ENCODE results near the gene GNG8.

DNA sequence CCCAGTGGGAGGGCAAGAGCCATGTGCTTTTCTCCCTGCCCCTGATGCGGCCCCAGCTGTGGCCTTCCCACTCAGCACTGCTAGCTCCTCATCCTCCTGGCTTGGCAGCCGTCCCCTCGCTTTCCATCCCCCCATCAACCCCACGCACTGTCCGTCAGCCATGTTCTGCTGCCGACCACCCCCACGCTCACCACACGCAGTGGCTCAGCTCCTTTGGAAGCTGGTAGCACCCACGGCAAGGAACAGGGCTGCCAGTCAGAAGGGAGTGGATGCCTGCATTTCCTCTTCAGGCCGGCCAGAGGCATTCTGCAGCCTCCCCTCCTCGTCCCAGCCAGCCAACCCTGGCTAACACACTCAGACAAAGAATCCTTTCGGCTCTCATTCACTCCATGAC, 28.6 kb downstream of the GNG8 start:
- no peak for TF ChIP-seq EZH2 (IDR thresholded peaks at IDR 0.05; ENCODE audit: insufficient read depth, low read length)
- TF ChIP-seq, protein P1, sequence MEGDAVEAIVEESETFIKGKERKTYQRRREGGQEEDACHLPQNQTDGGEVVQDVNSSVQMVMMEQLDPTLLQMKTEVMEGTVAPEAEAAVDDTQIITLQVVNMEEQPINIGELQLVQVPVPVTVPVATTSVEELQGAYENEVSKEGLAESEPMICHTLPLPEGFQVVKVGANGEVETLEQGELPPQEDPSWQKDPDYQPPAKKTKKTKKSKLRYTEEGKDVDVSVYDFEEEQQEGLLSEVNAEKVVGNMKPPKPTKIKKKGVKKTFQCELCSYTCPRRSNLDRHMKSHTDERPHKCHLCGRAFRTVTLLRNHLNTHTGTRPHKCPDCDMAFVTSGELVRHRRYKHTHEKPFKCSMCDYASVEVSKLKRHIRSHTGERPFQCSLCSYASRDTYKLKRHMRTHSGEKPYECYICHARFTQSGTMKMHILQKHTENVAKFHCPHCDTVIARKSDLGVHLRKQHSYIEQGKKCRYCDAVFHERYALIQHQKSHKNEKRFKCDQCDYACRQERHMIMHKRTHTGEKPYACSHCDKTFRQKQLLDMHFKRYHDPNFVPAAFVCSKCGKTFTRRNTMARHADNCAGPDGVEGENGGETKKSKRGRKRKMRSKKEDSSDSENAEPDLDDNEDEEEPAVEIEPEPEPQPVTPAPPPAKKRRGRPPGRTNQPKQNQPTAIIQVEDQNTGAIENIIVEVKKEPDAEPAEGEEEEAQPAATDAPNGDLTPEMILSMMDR (IDR thresholded peaks at IDR 0.05; ENCODE audit: insufficient read depth, low read depth, low read length): no peak
